PC-9 (cell line): ENCODE data around the gene SLMAP. TPM values are rescaled to one million over a fixed set of nuclear protein-coding genes. Genes with fewer than 3 reads are reported as not detected.

Experiments used
- BruUV-seq: library from RNA; stranded (reverse); fragments of 400-500 nt; replicated peaks from 2 replicates; lab custom pipeline; 2021; lab: Mats Ljungman, UMichigan
- CTCF ChIA-PET: fragments of 300-600 bp; sonication (Branson Sonifier 250); formaldehyde crosslinking; loops from one replicate; lab custom pipeline; 2022; ENCODE audit warnings: antibody characterized with exemption; lab: Charles Lee
- POLR2A ChIA-PET: fragments of 300-600 bp; sonication (Branson Sonifier 250); formaldehyde crosslinking; loops from one replicate; lab custom pipeline; 2022; ENCODE audit warnings: antibody characterized with exemption; ENCODE audit not compliant: unreplicated experiment; lab: Charles Lee
- DNase-seq, 2 experiments: peaks; one replicate each; pipeline versions ENCODE4 v3.0.0 to v3.0.0-alpha.2; 2015 to 2022; ENCODE audit warnings: mixed read lengths in 1 of 2
- H2AFZ ChIP-seq: fragments of 200-600 bp; sonication (generic); 2 replicates; pipeline ENCODE4 v1.8.1; 2017; ENCODE audit warnings: antibody characterized with exemption
- H3F3A ChIP-seq: fragments of 200-600 bp; sonication (generic); 2 replicates; pipeline ENCODE4 v1.8.1; 2017; ENCODE audit warnings: antibody characterized with exemption, mild to moderate bottlenecking, low read depth; ENCODE audit not compliant: insufficient read depth
- H3K27ac ChIP-seq: fragments of 200-600 bp; sonication (generic); 2 replicates; pipeline ENCODE4 v1.6.1; 2016; ENCODE audit warnings: mixed run types
- H3K27me3 ChIP-seq: fragments of 200-600 bp; sonication (generic); 2 replicates; pipeline ENCODE4 v1.6.1; 2016; ENCODE audit warnings: low read depth, mixed run types; ENCODE audit not compliant: insufficient read depth
- H3K36me3 ChIP-seq: fragments of 200-600 bp; sonication (generic); 2 replicates; pipeline ENCODE4 v1.6.1; 2016; ENCODE audit warnings: low read depth, mixed run types
- H3K4me1 ChIP-seq: fragments of 200-600 bp; sonication (generic); replicated peaks from 2 replicates; pipeline ENCODE4 v1.6.1; 2016; ENCODE audit warnings: mixed run types; ENCODE audit not compliant: insufficient read depth
- H3K4me2 ChIP-seq: fragments of 200-600 bp; sonication (generic); 2 replicates; pipeline ENCODE4 v1.6.1; 2017; ENCODE audit warnings: mixed run types
- H3K4me3 ChIP-seq: fragments of 200-600 bp; sonication (generic); 2 replicates; pipeline ENCODE4 v1.6.1; 2016; ENCODE audit warnings: mixed run types
- H3K79me2 ChIP-seq: fragments of 200-600 bp; sonication (generic); 2 replicates; pipeline ENCODE4 v1.6.1; 2017; ENCODE audit warnings: low read depth, mixed run types
- H3K9me2 ChIP-seq: fragments of 200-600 bp; sonication (generic); 2 replicates; pipeline ENCODE4 v1.8.1; 2017; ENCODE audit warnings: mild to moderate bottlenecking; ENCODE audit not compliant: insufficient read depth
- H3K9me3 ChIP-seq: fragments of 200-600 bp; sonication (generic); 2 replicates; pipeline ENCODE4 v1.8.1; 2016; ENCODE audit warnings: low read depth; ENCODE audit not compliant: insufficient read depth
- H4K20me1 ChIP-seq: fragments of 200-600 bp; sonication (generic); 2 replicates; pipeline ENCODE4 v1.8.1; 2017; ENCODE audit not compliant: insufficient read depth
- CTCF ChIP-seq: fragments of 200-600 bp; sonication (generic); conservative IDR thresholded peaks from 2 replicates; pipeline ENCODE4 v1.6.1; 2017; ENCODE audit warnings: mixed run types, antibody characterized with exemption, mild to moderate bottlenecking, moderate library complexity
- EZH2 ChIP-seq: fragments of 200-600 bp; sonication (generic); IDR thresholded peaks from 2 replicates; pipeline ENCODE4 v1.8.0; 2017; ENCODE audit warnings: antibody characterized with exemption, low read depth
- intact Hi-C: fragments of 100-400 bp; cut with micrococcal nuclease; formaldehyde crosslinking; loops from one replicate; pipeline ENCODE4 v1.10.0; 2022; ENCODE audit not compliant: unreplicated experiment
- total RNA-seq: library from RNA; stranded (reverse); gene quantifications from 2 replicates; pipeline ENCODE4 v1.2.3, GENCODE V29; 2021

Gene SLMAP
- total RNA-seq, 1 experiment from 2014 or later = 119 TPM

- no TSS peak for BruUV-seq
- no peak overlapping the region for H3K4me3 ChIP-seq
- no peak overlapping the region for H2AFZ ChIP-seq
- H4K20me1 ChIP-seq = no peaks in the 10 kb centered on the region
- POLR2A ChIA-PET = no interaction called here
- peaks cover 98% of the 10 kb centered on the region for H3K79me2 ChIP-seq
- H3K27me3 ChIP-seq = no peaks in the 10 kb centered on the region
- peaks cover 10% of the 10 kb centered on the region for H3K4me1 ChIP-seq
- no peak for DNase-seq
- H3K9me3 ChIP-seq = 0 out of 2 replicates have a peak, but pooled peaks cover 3% of the 10 kb centered on the region
- H3K4me2 ChIP-seq = no peak overlapping the region
- CTCF ChIA-PET = no interaction called here
- intact Hi-C loops = no loop called here
- no peak for TF ChIP-seq EZH2
- TF ChIP-seq CTCF = no peak
- peaks cover 12% of the 10 kb centered on the region for H3F3A ChIP-seq
- no peak overlapping the region for H3K27ac ChIP-seq
- no peaks in the 10 kb centered on the region for H3K9me2 ChIP-seq
- H3K36me3 ChIP-seq = 0 out of 2 replicates have a peak, but pooled peaks cover 5% of the 10 kb centered on the region
These were observed 54.5 kb downstream of the SLMAP start for GRCh38 chr3:57810471-57811137.

GRCh38 chr3:57815036-57815435 is 58.9 kb downstream of the SLMAP start:
- ChIA-PET CTCF (no interaction called here), POLR2A (no interaction called here)
- Histone ChIP-seq H3K27ac (no peak overlapping the region), H3K4me1 (no peaks in the 10 kb centered on the region), H3K4me3 (no peak overlapping the region), H3K9me2 (no peaks in the 10 kb centered on the region), H3K4me2 (no peak overlapping the region), H3K9me3 (0 out of 2 replicates have a peak, but pooled peaks cover 3% of the 10 kb centered on the region), H3F3A (no peaks in the 10 kb centered on the region; the same call in 1 of the 2 replicates), H3K27me3 (no peaks in the 10 kb centered on the region), H4K20me1 (no peaks in the 10 kb centered on the region), H3K36me3 (0 out of 2 replicates have a peak, but pooled peaks cover 5% of the 10 kb centered on the region), H2AFZ (no peak overlapping the region), H3K79me2 (peaks cover 98% of the 10 kb centered on the region)
- BruUV-seq = no TSS peak
- TF ChIP-seq CTCF (no peak), EZH2 (no peak)
- intact Hi-C loops = no loop called here
- DNase-seq = no peak

GRCh38 chr3:57816471-57817095 is 60.5 kb downstream of the SLMAP start:
- no peak overlapping the region for H3K4me2 ChIP-seq
- TF ChIP-seq CTCF (no peak), EZH2 (no peak)
- 0 out of 2 replicates have a peak, but pooled peaks cover 3% of the 10 kb centered on the region for H3K36me3 ChIP-seq
- ChIA-PET CTCF (no interaction called here), POLR2A (no interaction called here)
- H4K20me1 ChIP-seq = no peaks in the 10 kb centered on the region
- H2AFZ ChIP-seq = no peak overlapping the region
- intact Hi-C loops = no loop called here
- 0 out of 2 replicates have a peak, but pooled peaks cover 3% of the 10 kb centered on the region for H3K9me3 ChIP-seq
- no peaks in the 10 kb centered on the region for H3K27me3 ChIP-seq
- H3F3A ChIP-seq = peaks cover 5% of the 10 kb centered on the region; the same call in 1 of the 2 replicates
- no peaks in the 10 kb centered on the region for H3K9me2 ChIP-seq
- no peaks in the 10 kb centered on the region for H3K4me1 ChIP-seq
- H3K27ac ChIP-seq = peak overlapping the region; percentile 8; the same call in 1 of the 2 replicates
- BruUV-seq = no TSS peak
- DNase-seq = no peak
- H3K4me3 ChIP-seq = no peak overlapping the region
- peaks cover 95% of the 10 kb centered on the region for H3K79me2 ChIP-seq
